ENCODE results near the gene GCC2.
"Not testable (repeated sequence)": the region's sequence is repeated elsewhere in the genome, so short reads cannot be mapped to it uniquely, and the experiment has no call there.

DNA sequence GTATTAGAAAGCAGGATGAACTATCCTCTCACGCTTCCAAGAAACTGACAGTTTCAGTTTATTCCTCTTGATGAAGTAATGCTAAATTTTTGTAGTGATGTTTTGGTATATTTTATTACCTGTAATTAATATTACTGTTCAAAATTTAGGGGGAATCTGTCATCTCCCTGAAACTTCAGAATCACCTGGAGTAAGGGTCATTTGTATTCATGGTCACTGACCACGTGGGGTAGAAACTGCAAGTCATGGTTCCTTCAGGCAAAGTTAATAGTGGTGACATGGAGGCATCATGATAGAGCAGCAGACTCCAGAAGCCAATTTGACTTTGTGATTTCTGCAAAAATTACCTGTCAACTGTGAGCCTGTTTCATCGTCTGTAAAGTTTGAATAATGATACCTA lies 47.2 kb downstream of the GCC2 start:
- TF ChIP-seq CTCF (IDR thresholded peaks at IDR 0.05; ENCODE audit: low read depth, low read length); EZH2phosphoT487 (IDR thresholded peaks at IDR 0.05; ENCODE audit: low read depth): not testable (repeated sequence)

Data from OCI-LY3 (cell line).